H1 (cell line): ENCODE measurements around the gene PSMD3. TPM values are rescaled to one million over a fixed set of nuclear protein-coding genes. Genes with fewer than 3 reads are reported as not detected.

Experiments used
- CTCF ChIP-seq, 3 experiments: IDR thresholded peaks; 1 replicate in 2 of 3; 2 replicates in 1 of 3; pipeline versions ENCODE4 v1.5.1 to v1.6.1; 2011; ENCODE audit warnings: low read length in 3 of 3, mild to moderate bottlenecking in 3 of 3, inconsistent platforms in 2 of 3, low read depth in 1 of 3, moderate library complexity in 1 of 3; ENCODE audit not compliant: insufficient read depth in 1 of 3; ENCODE audit errors: control extremely low read depth in 1 of 3
- HDAC2 ChIP-seq, 2 experiments: fragments of 300-600 bp in 1 of 2; sonication (generic) in 1 of 2; IDR thresholded peaks; 2 replicates each; pipeline ENCODE4 v1.6.1; 2011 to 2012; ENCODE audit warnings: low read depth in 2 of 2, low read length in 2 of 2, mild to moderate bottlenecking in 2 of 2, moderate library complexity in 2 of 2, borderline replicate concordance in 1 of 2, inconsistent platforms in 1 of 2
- HDAC6 ChIP-seq: IDR thresholded peaks from one replicate; pipeline ENCODE4 v1.7.1; 2012; ENCODE audit warnings: low read depth, mild to moderate bottlenecking, inconsistent platforms, low read length, moderate library complexity
- KDM1A ChIP-seq: fragments of 200-600, 300-600 bp; sonication (generic); IDR thresholded peaks from 2 replicates; pipeline ENCODE4 v1.7.1; 2016; ENCODE audit warnings: mild to moderate bottlenecking, low read length, borderline replicate concordance
- NRF1 ChIP-seq: IDR thresholded peaks from 2 replicates; pipeline ENCODE4 v1.6.1; 2011; ENCODE audit warnings: mild to moderate bottlenecking, low read depth, low read length, improper control_type of control experiment
- PHF8 ChIP-seq: fragments of 200-600 bp; sonication (generic); conservative IDR thresholded peaks from 2 replicates; pipeline ENCODE4 v1.7.1; 2012; ENCODE audit warnings: low read depth, mild to moderate bottlenecking, inconsistent platforms, low read length, moderate library complexity
- SAP30 ChIP-seq: fragments of 300-600 bp; sonication (generic); IDR thresholded peaks from 2 replicates; pipeline ENCODE4 v1.7.1; 2012; ENCODE audit warnings: low read length, moderate library complexity, mild to moderate bottlenecking, inconsistent platforms; ENCODE audit not compliant: insufficient read depth, insufficient replicate concordance
- SIN3A ChIP-seq, 2 experiments: IDR thresholded peaks in 1 of 2; conservative IDR thresholded peaks in 1 of 2; 2 replicates each; pipeline ENCODE4 v1.6.1; 2011 to 2012; ENCODE audit warnings: low read length in 2 of 2, improper control_type of control experiment in 1 of 2, low read depth in 1 of 2, mild to moderate bottlenecking in 1 of 2
- TCF12 ChIP-seq: IDR thresholded peaks from 2 replicates; pipeline ENCODE4 v1.6.1; 2011; ENCODE audit warnings: low read depth, mild to moderate bottlenecking, low read length
- polyA plus RNA-seq, 7 experiments: library from polyadenylated mRNA; depleted of rRNA in 3 of 7; stranded (reverse) in 5 of 7; unstranded in 2 of 7; fragments of >200 nt in 5 of 7; fragments of 200-250 nt in 2 of 7; gene quantifications; 1 replicate in 5 of 7; 2 replicates in 1 of 7; 4 replicates in 1 of 7; pipeline versions ENCODE4 v1.2.1 to v1.2.3, GENCODE V29; 2011 to 2013; ENCODE audit warnings: missing spikeins in 2 of 7, mixed read lengths in 2 of 7
- total RNA-seq: library from RNA; stranded (reverse); fragmentation: NEBNext Ultra II Directional; extraction: Animal tissue kit (Norgen Biotek cat#: 25700); gene quantifications from 2 replicates; pipeline ENCODE4 v1.2.1, GENCODE V29; 2021

Gene PSMD3
- total and polyA plus RNA-seq, 2 of the 8 experiments (the other 6 are each of a cell fraction or from before 2014, with no cell fraction given): 151 to 198 TPM

GRCh38 chr17:39962642-39963220 is 17.9 kb upstream of the PSMD3 start, which contains the start of gene GSDMA (continued):
- TF ChIP-seq CTCF (IDR thresholded peaks at IDR 0.05; ENCODE audit: control extremely low read depth in 1 of 3, insufficient read depth in 1 of 3, low read depth in 1 of 3, low read length in 3 of 3) (no peak), PHF8 (no peak), NRF1 (no peak), SIN3A (conservative IDR thresholded peaks at IDR 0.05 in 1 of 2, IDR thresholded peaks at IDR 0.05 in 1 of 2; ENCODE audit: low read depth in 1 of 2, low read length in 2 of 2) (no peak), KDM1A (no peak), HDAC2 (IDR thresholded peaks at IDR 0.05; ENCODE audit: borderline replicate concordance in 1 of 2, low read depth in 2 of 2, low read length in 2 of 2) (no peak), HDAC6 (no peak), SAP30 (no peak), TCF12 (no peak)
